Measurements from ENCODE around the gene BTBD16.

DNA sequence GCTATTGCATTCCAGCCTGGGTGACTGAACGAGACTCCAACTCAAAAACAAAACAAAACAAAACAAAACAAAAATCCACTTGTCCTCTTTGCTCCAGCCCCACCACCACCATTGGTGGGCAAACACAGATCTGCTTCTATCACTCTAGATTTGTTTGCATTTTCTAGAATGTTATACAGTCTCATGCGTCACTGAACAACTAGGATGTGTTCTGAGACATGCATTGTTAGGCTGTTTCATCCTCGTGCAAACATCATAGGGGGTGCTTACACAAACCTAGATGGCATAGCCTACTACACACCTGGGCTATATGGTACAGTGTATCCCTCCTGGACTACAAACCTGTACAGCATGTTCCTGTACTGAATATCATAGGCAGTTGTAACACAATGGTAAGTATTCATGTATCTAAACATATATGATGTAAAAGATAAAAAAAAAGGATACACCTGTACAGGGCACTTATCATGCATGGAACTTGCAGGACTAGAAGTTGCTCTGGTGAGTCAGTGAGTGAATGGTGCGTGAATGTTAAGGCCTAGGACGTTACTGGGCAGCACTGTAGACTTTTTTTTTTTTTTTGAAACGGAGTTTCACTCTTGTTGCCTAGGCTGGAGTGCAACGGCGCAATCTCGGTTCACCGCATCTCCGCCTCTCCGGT is 45.3 kb downstream of the BTBD16 start:
- TF ChIP-seq ELF4 (CRISPR knock-in tag; IDR thresholded peaks at IDR 0.05; ENCODE audit: low read depth) (no peak), TP53 (CRISPR knock-in tag; IDR thresholded peaks at IDR 0.05) (no peak)
- TF ChIP-seq, protein P1, sequence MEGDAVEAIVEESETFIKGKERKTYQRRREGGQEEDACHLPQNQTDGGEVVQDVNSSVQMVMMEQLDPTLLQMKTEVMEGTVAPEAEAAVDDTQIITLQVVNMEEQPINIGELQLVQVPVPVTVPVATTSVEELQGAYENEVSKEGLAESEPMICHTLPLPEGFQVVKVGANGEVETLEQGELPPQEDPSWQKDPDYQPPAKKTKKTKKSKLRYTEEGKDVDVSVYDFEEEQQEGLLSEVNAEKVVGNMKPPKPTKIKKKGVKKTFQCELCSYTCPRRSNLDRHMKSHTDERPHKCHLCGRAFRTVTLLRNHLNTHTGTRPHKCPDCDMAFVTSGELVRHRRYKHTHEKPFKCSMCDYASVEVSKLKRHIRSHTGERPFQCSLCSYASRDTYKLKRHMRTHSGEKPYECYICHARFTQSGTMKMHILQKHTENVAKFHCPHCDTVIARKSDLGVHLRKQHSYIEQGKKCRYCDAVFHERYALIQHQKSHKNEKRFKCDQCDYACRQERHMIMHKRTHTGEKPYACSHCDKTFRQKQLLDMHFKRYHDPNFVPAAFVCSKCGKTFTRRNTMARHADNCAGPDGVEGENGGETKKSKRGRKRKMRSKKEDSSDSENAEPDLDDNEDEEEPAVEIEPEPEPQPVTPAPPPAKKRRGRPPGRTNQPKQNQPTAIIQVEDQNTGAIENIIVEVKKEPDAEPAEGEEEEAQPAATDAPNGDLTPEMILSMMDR (IDR thresholded peaks at IDR 0.05) = no peak
